NCI-H2029 (cell line): ENCODE results near the gene CREB3L2.
"Not testable (repeated sequence)": the region's sequence is repeated elsewhere in the genome, so short reads cannot be mapped to it uniquely, and the experiment has no call there.

Source experiments
- DNase-seq: peaks from one replicate; lab custom pipeline; 2025; lab: John Stamatoyannopoulos, UW

Gene CREB3L2

GRCh38 chr7:137987563-137987962, 14.3 kb downstream of the CREB3L2 start:
- DNase-seq = no peak

GRCh38 chr7:137987018-137987349, 14.9 kb downstream of the CREB3L2 start:
- DNase-seq = no peak

GRCh38 chr7:137986252-137987017, 15.5 kb downstream of the CREB3L2 start:
- no peak for DNase-seq

GRCh38 chr7:137985897-137986251, 16.0 kb downstream of the CREB3L2 start:
- DNase-seq = no peak

- DNase-seq = no peak
Observed at GRCh38 chr7:137985253-137985896, 16.5 kb downstream of the CREB3L2 start.

- no peak for DNase-seq
Observed at GRCh38 chr7:137984181-137985041, 17.5 kb downstream of the CREB3L2 start.

GRCh38 chr7:137983323-137984008, 18.4 kb downstream of the CREB3L2 start:
- no peak for DNase-seq

GRCh38 chr7:137982394-137982793, 19.5 kb downstream of the CREB3L2 start:
- DNase-seq = not testable (repeated sequence)

- DNase-seq = no peak
Observed at GRCh38 chr7:137981668-137982067, 20.2 kb downstream of the CREB3L2 start.

GRCh38 chr7:137981175-137981574, 20.7 kb downstream of the CREB3L2 start:
- DNase-seq = no peak

GRCh38 chr7:137980308-137980707, 21.6 kb downstream of the CREB3L2 start:
- DNase-seq = no peak

GRCh38 chr7:137978464-137979237, 23.2 kb downstream of the CREB3L2 start:
- no peak for DNase-seq

- DNase-seq = no peak
Observed at GRCh38 chr7:137977173-137977572, 24.7 kb downstream of the CREB3L2 start.

GRCh38 chr7:137976696-137977095, 25.2 kb downstream of the CREB3L2 start:
- no peak for DNase-seq

- DNase-seq = no peak
Observed at GRCh38 chr7:137976232-137976631, 25.7 kb downstream of the CREB3L2 start.

- no peak for DNase-seq
Observed at GRCh38 chr7:137975768-137976167, 26.1 kb downstream of the CREB3L2 start.

- no peak for DNase-seq
Observed at GRCh38 chr7:137975221-137975620, 26.7 kb downstream of the CREB3L2 start.

GRCh38 chr7:137974766-137975165, 27.1 kb downstream of the CREB3L2 start:
- DNase-seq = no peak

GRCh38 chr7:137970253-137970975, 31.5 kb downstream of the CREB3L2 start:
- DNase-seq = no peak

- no peak for DNase-seq
Observed at GRCh38 chr7:137969828-137970227, 32.1 kb downstream of the CREB3L2 start.

GRCh38 chr7:137968890-137969289, 33.0 kb downstream of the CREB3L2 start:
- no peak for DNase-seq
